OCI-LY1 (cell line): ENCODE results near the gene FYB2.

ENCODE experiments used
- EZH2 ChIP-seq: fragments of 200-600 bp; sonication (generic), shearing (Covaris generic); IDR thresholded peaks from 2 replicates; pipeline ENCODE4 v1.8.0; 2017; ENCODE audit warnings: borderline replicate concordance, mixed run types, mild to moderate bottlenecking, antibody characterized with exemption, low read length, moderate library complexity, mixed read lengths
- TF ChIP-seq, protein P1 (sequence below): fragments of 200-600 bp; sonication (generic), shearing (Covaris generic); IDR thresholded peaks from 2 replicates; pipeline ENCODE4 v1.5.1; 2017; ENCODE audit warnings: mild to moderate bottlenecking, antibody characterized with exemption, low read length, moderate library complexity, mixed read lengths

DNA sequence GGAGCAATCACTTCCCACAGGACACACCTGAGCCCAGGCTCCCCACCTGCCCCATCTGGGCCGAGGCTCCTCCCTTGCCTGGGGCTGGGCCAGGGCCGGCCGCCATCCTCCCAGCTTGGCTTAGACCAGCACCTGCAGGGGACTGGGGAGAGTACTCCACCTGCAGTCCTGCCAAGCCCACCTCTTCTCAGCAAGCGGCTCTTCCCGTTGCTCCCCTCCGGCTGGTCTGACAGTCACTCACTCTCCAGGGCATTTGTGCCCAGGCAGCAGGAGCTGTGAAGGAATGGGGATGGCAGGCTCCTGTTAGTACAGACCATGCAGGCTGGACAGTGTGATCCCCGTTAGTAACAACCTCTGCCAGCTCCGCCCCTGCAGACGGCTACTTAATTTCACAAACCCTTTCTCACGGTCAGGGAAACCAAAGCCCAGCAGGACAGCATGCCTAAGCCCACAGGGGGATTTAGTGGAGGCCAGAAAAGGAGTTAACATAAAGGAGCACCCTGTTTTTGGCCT, at the start of gene FYB2:
- TF ChIP-seq, protein P1, sequence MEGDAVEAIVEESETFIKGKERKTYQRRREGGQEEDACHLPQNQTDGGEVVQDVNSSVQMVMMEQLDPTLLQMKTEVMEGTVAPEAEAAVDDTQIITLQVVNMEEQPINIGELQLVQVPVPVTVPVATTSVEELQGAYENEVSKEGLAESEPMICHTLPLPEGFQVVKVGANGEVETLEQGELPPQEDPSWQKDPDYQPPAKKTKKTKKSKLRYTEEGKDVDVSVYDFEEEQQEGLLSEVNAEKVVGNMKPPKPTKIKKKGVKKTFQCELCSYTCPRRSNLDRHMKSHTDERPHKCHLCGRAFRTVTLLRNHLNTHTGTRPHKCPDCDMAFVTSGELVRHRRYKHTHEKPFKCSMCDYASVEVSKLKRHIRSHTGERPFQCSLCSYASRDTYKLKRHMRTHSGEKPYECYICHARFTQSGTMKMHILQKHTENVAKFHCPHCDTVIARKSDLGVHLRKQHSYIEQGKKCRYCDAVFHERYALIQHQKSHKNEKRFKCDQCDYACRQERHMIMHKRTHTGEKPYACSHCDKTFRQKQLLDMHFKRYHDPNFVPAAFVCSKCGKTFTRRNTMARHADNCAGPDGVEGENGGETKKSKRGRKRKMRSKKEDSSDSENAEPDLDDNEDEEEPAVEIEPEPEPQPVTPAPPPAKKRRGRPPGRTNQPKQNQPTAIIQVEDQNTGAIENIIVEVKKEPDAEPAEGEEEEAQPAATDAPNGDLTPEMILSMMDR = no peak
- no peak for TF ChIP-seq EZH2
